Measurements from ENCODE around the gene SOX10.

- no peak for TF ChIP-seq RERE (CRISPR knock-in tag; IDR thresholded peaks at IDR 0.05; ENCODE audit: borderline replicate concordance)
- no peak for TF ChIP-seq JUNB (CRISPR knock-in tag; conservative IDR thresholded peaks at IDR 0.05)
- no peak for TF ChIP-seq GATAD2B (IDR thresholded peaks at IDR 0.05; ENCODE audit: borderline replicate concordance)
- TF ChIP-seq CTCF (IDR thresholded peaks at IDR 0.05 in 2 of 3, conservative IDR thresholded peaks at IDR 0.05 in 1 of 3; ENCODE audit: insufficient read depth in 2 of 3, low read depth in 1 of 3, low read length in 3 of 3): no peak
- no peak for TF ChIP-seq PCBP1 (IDR thresholded peaks at IDR 0.05; ENCODE audit: low read depth, low read length, poor library complexity, severe bottlenecking)
- TF ChIP-seq BHLHE40 (IDR thresholded peaks at IDR 0.05; ENCODE audit: low read length): no peak
- TF ChIP-seq HEY1 (CRISPR knock-in tag; IDR thresholded peaks at IDR 0.05; ENCODE audit: borderline replicate concordance): no peak
- no peak for TF ChIP-seq BRCA1 (IDR thresholded peaks at IDR 0.05)
- no peak for TF ChIP-seq BRCA1 (CRISPR knock-in tag; IDR thresholded peaks at IDR 0.05)
- no peak for TF ChIP-seq POLR2A (conservative IDR thresholded peaks at IDR 0.05)
- no peak for TF ChIP-seq HNRNPH1 (optimal IDR thresholded peaks at IDR 0.05; ENCODE audit: low read depth, low read length)
- TF ChIP-seq CEBPZ (IDR thresholded peaks at IDR 0.05; ENCODE audit: borderline replicate concordance, low read depth, low read length): no peak
Measured at GRCh38 chr22:37954686-37955085, 29.7 kb downstream of the SOX10 start.
